ENCODE measurements around the gene CKAP2L.
A peak's percentile ranks its signal among the peaks of the same experiment; 100 is the strongest.
"Not testable (repeated sequence)": the region's sequence is repeated elsewhere in the genome, so short reads cannot be mapped to it uniquely, and the experiment has no call there.

Gene CKAP2L

GRCh38 chr2:112727276-112728028 lies 37.0 kb downstream of the CKAP2L start:
- DNase-seq (ENCODE audit: low spot score): no peak

- peak; percentile 89 for DNase-seq (ENCODE audit: low spot score)
These were observed 37.8 kb downstream of the CKAP2L start for GRCh38 chr2:112726487-112727190.

DNA sequence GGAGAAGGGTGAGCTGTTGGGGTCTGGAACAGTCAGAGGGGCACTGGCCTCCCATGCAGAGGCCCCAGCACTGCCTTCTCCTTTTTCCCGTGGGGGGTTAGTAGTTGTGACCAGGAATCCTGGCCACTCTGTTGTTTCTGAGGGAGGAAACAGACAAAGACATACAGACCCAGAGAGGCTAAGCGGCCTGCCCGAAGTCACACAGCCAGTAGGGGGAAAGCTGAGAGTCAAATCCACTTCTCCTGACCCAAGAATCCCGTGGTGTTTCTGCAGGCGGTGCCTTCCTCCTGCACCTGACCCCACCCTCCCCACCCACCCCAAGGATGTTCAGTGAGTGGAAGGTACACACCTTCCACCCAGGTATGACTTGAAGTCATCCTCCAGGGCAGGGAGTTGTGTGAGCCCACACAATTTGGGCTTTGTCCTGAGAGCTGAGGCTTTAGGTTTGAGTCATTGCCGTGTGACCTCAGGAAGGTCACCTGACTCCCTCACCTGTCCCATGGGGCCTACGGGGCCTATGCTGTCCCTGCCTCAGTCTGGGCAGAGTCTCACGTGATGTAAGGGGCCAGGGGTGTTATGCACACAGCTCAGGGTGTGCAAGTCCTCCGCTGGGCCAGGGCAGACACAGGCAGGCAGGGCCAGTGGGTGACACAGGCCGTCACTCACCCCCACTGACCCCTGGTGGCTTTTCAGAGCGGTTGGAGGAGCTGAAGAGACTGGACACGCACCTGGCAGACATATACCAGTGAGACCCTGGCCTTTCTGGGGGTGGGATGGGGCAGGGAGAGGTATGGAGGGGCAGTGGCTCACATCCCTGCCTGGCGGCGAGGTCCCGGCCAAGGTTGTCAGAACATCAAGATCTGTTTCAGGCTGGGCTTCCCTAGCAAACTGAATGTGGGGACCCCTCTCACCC lies 38.6 kb downstream of the CKAP2L start:
- DNase-seq (ENCODE audit: low spot score): no peak

DNA sequence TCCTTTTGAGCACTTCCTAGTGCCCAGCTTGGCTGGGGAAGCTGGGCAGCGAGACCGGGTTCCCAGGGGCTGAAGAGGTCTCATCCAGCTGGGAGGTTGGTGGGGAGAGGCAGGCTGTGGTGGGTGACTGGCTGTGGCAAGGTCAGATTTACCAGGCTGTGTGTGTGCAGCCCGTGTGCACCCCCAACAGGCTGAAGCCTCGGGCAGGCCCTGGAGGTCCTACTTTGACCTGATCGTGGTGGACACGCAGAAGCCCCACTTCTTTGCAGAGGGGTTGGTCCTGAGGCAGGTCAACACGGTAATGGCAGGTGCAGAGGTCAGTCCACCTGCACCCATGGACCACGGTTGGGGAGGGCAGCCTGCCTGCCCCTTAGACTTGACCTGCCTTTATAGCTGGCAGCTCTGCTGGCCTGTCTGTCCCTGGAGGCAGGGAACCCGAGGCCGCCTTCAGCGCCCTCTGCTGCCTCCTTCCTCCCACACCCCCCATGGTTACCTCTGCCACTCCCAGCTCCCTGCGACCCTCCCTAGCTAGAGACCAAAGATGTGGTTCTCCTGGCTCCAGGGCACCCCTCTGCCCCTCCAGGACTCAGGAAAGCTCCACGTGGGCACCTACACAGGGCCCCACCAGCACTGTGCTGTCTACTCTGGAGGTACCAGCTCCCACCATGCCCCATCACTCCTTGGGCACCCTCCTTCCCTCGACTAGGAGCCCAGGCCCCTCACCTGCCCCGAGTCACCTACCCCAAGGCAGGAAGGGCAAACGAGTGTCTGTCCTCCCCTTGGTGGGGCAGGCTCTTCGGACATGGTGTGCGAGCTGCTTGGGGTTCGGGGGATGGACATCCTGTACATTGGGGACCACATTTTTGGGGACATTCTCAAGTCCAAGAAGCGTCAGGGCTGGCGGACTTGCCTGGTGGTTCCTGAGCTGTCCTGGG lies 39.6 kb downstream of the CKAP2L start:
- DNase-seq (ENCODE audit: low spot score): peak; percentile 29

GRCh38 chr2:112723995-112724394 lies 40.4 kb downstream of the CKAP2L start:
- no peak for DNase-seq (ENCODE audit: low spot score)

DNA sequence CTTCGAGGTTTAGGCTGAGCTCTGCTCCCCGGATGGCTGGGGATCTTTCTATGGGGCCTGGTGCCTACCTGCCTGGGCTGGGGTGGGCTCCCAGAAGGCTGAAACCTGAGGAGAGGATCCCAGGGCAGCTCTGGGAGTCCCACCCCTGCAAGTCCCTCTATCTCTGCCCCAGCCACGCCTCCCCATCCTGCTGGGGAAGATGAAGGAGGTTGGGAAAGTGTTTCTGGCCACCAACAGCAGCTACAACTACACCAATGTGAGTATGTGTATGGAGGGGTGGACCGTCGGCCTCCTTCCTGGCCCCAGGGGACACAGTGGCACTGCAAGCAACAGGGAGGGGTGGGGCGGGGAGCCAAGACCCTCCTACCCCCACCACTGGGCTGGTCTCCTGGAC lies 40.9 kb downstream of the CKAP2L start:
- no peak for DNase-seq (ENCODE audit: low spot score)

- no peak for DNase-seq (ENCODE audit: low spot score)
These were observed 41.4 kb downstream of the CKAP2L start for GRCh38 chr2:112722816-112723546.

DNA sequence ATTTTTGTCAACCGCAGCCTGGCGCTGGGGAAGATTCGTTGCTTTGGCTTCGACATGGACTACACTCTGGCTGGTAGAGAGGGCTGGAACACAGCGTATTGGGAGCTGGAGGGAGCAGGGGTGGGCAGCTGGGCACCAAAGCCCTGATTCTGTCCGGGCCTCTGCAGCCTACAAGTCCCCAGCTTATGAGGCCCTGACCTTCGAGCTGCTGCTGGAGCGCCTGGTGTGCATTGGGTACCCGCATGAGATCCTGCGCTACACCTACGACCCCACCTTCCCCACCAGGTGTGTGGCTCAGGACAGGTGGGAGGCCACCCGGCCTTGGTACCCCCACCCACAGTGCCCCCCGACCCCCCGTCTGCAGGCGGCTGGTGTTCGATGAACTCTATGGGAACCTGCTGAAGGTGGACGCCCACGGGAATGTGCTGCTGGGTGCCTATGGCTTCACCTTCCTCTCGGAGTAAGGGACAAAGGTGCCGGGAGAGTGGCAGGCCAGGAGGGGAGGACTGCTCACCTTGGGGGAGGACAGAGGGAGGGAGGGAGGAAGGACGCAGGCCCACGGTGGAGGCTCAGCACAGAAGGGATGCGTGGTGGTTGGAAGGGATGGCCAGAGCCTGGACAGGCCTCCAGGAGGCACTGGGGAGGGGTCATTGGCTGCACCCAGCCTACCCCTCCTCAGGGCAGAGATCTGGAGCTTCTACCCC lies 42.4 kb downstream of the CKAP2L start:
- no peak for DNase-seq (ENCODE audit: low spot score)

DNA sequence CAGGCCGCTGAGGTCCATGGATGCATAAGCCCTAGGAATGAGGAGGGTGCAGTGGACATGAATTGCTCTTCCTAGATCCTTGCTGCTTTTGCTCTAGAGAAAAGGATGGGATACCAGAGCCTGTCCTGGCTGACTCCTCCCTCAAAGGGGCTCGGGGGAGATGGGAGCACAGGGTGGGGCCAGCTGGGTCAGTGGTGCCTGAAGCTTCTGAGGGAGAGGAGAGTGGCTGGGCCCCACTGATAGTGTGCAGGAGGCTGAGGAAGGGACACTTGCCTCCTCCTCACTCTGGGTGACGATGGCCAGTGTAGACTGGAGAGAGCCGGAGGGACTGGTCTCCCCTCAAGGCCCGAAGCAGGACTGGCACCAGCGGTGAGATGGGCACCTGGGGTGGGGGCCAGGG lies 43.6 kb downstream of the CKAP2L start, which contains the start of gene NT5DC4:
Gene NT5DC4, plus strand, starts transcription at position 236 of the 400 bp plus-strand sequence. Its CDS starts 60 bp downstream, at position 296.
- DNase-seq (ENCODE audit: low spot score): no peak

GRCh38 chr2:112718863-112719370 lies 45.5 kb downstream of the CKAP2L start:
- DNase-seq (ENCODE audit: low spot score): no peak

DNA sequence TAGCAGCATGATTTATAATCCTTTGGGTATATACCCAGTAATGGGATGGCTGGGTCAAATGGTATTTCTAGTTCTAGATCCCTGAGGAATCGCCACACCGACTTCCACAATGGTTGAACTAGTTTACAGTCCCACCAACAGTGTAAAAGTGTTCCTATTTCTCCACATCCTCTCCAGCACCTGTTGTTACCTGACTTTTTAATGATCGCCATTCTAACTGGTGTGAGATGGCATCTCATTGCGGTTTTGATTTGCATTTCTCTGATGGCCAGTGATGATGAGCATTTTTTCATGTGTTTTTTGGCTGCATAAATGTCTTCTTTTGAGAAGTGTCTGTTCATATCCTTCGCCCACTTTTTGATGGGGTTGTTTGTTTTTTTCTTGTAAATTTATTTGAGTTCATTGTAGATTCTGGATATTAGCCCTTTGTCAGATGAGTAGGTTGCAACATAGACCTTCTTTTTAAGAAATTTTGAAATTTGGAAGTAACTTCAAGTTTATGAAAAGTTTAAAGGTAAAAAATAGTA lies 47.5 kb downstream of the CKAP2L start:
- DNase-seq (ENCODE audit: low spot score): not testable (repeated sequence)

- not testable (repeated sequence) for DNase-seq (ENCODE audit: low spot score)
These were observed 48.3 kb downstream of the CKAP2L start for GRCh38 chr2:112716094-112716493.

DNA sequence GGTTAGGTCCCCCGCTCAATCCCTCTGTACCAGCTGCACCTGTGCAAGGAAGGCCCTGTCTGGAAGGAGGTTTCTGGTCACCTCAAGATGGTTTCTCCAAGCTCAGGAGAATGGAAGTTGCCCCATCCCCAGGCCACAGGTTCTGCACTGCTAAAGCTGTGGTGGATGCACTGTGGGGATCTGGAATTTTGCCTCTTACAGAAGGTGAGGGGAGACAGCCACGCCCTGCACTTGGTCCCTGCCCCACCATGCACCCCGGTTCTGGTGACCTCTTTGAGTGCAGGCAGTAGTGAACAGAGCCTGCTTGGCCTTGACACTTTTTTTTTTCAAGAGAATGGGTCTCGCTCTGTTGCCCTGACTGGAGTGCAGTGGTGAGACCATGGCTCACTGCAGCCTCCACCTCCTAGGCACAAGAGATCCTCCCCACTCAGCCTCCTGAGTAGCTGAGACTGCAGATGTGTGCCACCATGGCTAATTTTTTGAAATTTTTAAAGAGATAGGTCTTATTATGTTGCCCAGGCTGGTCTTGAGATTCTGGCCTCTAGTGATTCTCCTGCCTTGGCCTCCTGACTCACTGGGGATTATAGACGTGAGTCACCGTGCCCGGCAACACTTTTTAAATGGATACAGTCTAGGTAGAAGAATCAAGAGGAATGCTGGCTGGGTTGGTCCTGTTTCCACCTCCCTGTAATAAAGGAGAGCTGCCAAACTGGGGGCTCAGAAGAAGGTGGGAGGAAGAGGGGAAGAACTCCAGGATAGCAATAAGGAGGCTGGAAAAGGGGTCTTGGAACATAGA lies 49.4 kb downstream of the CKAP2L start:
- no peak for DNase-seq (ENCODE audit: low spot score)

DNA sequence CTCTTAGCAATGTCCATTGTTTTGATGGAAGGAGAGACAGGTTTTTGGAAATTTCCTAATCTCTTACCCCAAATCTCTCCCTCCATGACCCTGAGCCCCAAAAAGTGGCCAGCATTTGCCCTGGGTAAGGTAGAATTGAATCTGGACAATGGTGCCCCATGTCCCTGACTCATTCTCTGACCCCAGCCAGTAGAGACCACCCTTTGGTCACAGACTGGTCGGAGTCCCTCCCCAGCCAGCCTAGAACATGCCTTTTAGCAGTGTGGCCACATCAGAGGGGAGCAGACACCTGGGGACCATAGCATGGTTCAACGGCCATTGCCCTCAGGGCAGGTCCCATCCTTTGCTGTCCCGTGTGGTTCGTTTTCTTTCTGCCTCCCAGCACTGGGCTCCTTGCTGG lies 50.1 kb downstream of the CKAP2L start:
- DNase-seq (ENCODE audit: low spot score): no peak

DNA sequence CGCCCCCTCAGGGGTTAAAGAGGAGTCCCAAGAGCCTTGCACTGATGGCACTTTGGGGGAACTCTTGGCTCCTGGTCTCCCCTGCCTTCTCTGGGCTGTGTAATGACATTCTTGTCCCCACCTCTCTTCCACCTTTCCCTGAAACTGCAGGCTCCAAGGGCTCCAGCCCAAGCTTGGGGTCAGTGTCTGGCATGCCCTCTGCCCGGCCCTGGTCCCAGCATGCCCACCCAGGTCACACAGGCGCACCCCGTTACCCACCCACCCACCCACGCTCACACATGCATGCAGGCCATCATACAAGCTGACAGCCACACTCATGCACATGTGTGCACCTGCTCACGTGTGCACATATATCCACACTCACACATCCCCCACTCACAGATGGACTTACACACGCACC lies 50.5 kb downstream of the CKAP2L start:
- no peak for DNase-seq (ENCODE audit: low spot score)

DNA sequence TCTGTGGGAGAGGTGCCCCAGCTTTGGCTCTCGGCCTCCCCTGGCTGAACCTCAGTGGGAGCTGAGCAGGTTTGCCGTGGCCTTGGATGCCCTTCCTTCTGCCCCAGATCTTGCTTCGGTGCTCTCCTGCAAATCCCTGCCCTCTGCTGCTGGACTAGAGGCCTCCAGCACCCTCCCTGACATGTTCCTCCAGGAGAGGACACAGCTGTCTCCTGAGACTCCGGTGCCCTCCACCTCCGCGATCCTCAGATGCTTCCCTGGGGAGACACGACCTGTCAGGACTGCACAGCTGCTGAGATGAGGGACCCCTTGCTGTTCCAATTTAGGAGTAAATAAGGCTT lies 50.9 kb downstream of the CKAP2L start:
- DNase-seq (ENCODE audit: low spot score): no peak

DNA sequence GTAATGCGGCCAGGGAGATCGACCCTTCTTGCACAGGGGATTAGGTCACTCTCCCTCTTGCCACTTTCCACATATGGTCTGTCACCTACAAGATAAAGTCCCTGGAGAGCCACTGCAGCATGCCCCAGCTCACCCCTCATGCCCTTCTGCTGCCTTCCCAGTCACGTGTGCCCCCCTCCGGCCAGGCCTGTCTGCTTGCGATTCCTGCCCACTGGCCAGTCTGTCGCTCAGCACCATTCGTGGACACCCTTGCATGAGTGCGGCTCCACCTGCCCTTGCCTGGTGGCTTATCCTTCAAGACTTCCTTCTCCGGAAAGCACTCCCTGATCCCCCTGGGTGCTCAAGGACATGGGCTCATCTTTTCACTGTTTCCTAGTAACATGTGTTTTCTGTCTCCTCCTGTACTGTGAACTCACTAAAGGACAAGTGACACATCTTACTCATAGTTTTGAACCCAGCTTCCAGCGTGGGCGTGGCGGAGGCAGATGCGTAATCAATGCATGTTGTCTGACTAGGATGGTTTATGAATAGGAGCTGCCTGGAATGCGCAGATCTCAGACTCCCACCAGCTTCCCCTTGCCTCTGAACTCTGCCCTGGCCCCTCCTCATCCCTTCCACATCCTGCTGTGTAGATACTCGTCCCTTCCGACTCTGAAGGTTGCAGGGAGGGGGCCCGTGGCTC lies 51.4 kb downstream of the CKAP2L start:
- DNase-seq (ENCODE audit: low spot score): no peak

DNA sequence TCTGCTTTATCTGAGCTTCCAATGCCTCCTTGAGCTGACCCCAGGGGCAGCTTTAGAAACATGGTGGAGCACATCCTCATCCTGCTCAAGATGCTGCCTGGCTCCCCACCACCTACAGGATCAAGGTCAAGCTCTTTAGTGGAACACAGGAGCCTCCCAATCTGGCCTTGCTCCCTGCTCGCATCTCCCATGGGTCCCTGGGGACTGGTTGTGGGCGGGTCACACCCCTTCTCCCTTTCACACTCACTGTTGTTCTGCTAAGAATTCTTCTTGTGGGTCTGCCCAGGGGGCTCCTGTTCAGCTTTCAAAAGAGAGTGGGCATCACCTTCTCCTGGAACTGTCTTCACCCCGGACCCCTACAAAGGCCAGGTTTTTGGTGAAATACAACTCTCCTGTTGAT lies 51.9 kb downstream of the CKAP2L start:
- no peak for DNase-seq (ENCODE audit: low spot score)
